T1000 (cell line): ENCODE data around the gene ARHGAP15.

Experiments
- DNase-seq: peaks from one replicate; lab custom pipeline; 2025; ENCODE audit warnings: mixed read lengths; lab: John Stamatoyannopoulos, UW

ARHGAP15 gene

GRCh38 chr2:143345887-143346787 is 216.9 kb downstream of the ARHGAP15 start:
- no peak for DNase-seq

- DNase-seq, result no peak
Measured at GRCh38 chr2:143347271-143347695, 218.1 kb downstream of the ARHGAP15 start.

- no peak for DNase-seq
Measured at GRCh38 chr2:143347901-143348414, 218.7 kb downstream of the ARHGAP15 start.

GRCh38 chr2:143354050-143354750 is 225.0 kb downstream of the ARHGAP15 start:
- DNase-seq, result no peak

- no peak for DNase-seq
Measured at GRCh38 chr2:143355870-143356269, 226.7 kb downstream of the ARHGAP15 start.

GRCh38 chr2:143356336-143356735 is 227.1 kb downstream of the ARHGAP15 start:
- DNase-seq, result no peak

GRCh38 chr2:143356736-143357446 is 227.7 kb downstream of the ARHGAP15 start:
- DNase-seq, result no peak

GRCh38 chr2:143357966-143358365 is 228.7 kb downstream of the ARHGAP15 start:
- DNase-seq, result no peak

GRCh38 chr2:143361346-143361745 is 232.1 kb downstream of the ARHGAP15 start:
- DNase-seq, result no peak

- DNase-seq, result no peak
Measured at GRCh38 chr2:143371616-143372015, 242.4 kb downstream of the ARHGAP15 start.

GRCh38 chr2:143375384-143375880 is 246.2 kb downstream of the ARHGAP15 start:
- no peak for DNase-seq

GRCh38 chr2:143378996-143379395 is 249.8 kb downstream of the ARHGAP15 start:
- no peak for DNase-seq

GRCh38 chr2:143379955-143380354 is 250.7 kb downstream of the ARHGAP15 start:
- DNase-seq, result no peak

GRCh38 chr2:143382573-143382972 is 253.4 kb downstream of the ARHGAP15 start:
- DNase-seq, result no peak

GRCh38 chr2:143383016-143383415 is 253.8 kb downstream of the ARHGAP15 start:
- no peak for DNase-seq

GRCh38 chr2:143384111-143384510 is 254.9 kb downstream of the ARHGAP15 start:
- no peak for DNase-seq

- DNase-seq, result no peak
Measured at GRCh38 chr2:143390171-143390570, 261.0 kb downstream of the ARHGAP15 start.

GRCh38 chr2:143392358-143392757 is 263.1 kb downstream of the ARHGAP15 start:
- no peak for DNase-seq

GRCh38 chr2:143394062-143394461 is 264.8 kb downstream of the ARHGAP15 start:
- DNase-seq, result no peak

GRCh38 chr2:143397884-143398614 is 268.8 kb downstream of the ARHGAP15 start:
- no peak for DNase-seq

GRCh38 chr2:143398781-143399180 is 269.6 kb downstream of the ARHGAP15 start:
- no peak for DNase-seq
